ENCODE results near the gene NRDE2.
A peak's percentile ranks its signal among the peaks of the same experiment; 100 is the strongest.

The NRDE2 gene

GRCh38 chr14:90297876-90298629, 33.7 kb downstream of the NRDE2 start:
- no peaks in the 10 kb centered on the region for H3K27me3 Mint-ChIP-seq
- no peak overlapping the region for H3K4me3 Mint-ChIP-seq
- H3K9me3 Mint-ChIP-seq, result no peaks in the 10 kb centered on the region
- H3K4me1 Mint-ChIP-seq (ENCODE audit: low read depth), result peaks cover 8% of the 10 kb centered on the region
- H3K36me3 Mint-ChIP-seq (ENCODE audit: low read depth), result peaks cover 87% of the 10 kb centered on the region
- no peak overlapping the region for H3K27ac Mint-ChIP-seq
- DNase-seq, result no peak

- H3K4me3 Mint-ChIP-seq, result no peak overlapping the region
- H3K9me3 Mint-ChIP-seq, result no peaks in the 10 kb centered on the region
- no peak overlapping the region for H3K27ac Mint-ChIP-seq
- no peaks in the 10 kb centered on the region for H3K27me3 Mint-ChIP-seq
- no peak for DNase-seq
- H3K4me1 Mint-ChIP-seq (ENCODE audit: low read depth), result peaks cover 8% of the 10 kb centered on the region
- H3K36me3 Mint-ChIP-seq (ENCODE audit: low read depth), result peaks cover 87% of the 10 kb centered on the region
Observed at GRCh38 chr14:90296641-90297040, 35.1 kb downstream of the NRDE2 start.

- Mint-ChIP-seq H3K9me3 (no peaks in the 10 kb centered on the region), H3K4me3 (no peak overlapping the region), H3K27ac (no peak overlapping the region), H3K4me1 (ENCODE audit: low read depth) (peaks cover 4% of the 10 kb centered on the region), H3K36me3 (ENCODE audit: low read depth) (peaks cover 85% of the 10 kb centered on the region), H3K27me3 (no peaks in the 10 kb centered on the region)
- DNase-seq, result no peak
Observed at GRCh38 chr14:90295870-90296516, 35.7 kb downstream of the NRDE2 start.

GRCh38 chr14:90294872-90295271, 36.9 kb downstream of the NRDE2 start:
- Mint-ChIP-seq H3K4me3 (no peak overlapping the region), H3K9me3 (no peaks in the 10 kb centered on the region), H3K36me3 (ENCODE audit: low read depth) (peaks cover 87% of the 10 kb centered on the region), H3K27me3 (no peaks in the 10 kb centered on the region), H3K27ac (no peak overlapping the region), H3K4me1 (ENCODE audit: low read depth) (no peaks in the 10 kb centered on the region)
- no peak for DNase-seq

GRCh38 chr14:90293766-90294730, 37.7 kb downstream of the NRDE2 start:
- Mint-ChIP-seq H3K9me3 (no peaks in the 10 kb centered on the region), H3K27ac (no peak overlapping the region), H3K4me1 (ENCODE audit: low read depth) (no peaks in the 10 kb centered on the region), H3K27me3 (no peaks in the 10 kb centered on the region), H3K36me3 (ENCODE audit: low read depth) (peaks cover 88% of the 10 kb centered on the region), H3K4me3 (no peak overlapping the region)
- no peak for DNase-seq

- DNase-seq, result no peak
- Mint-ChIP-seq H3K4me1 (ENCODE audit: low read depth) (no peaks in the 10 kb centered on the region), H3K36me3 (ENCODE audit: low read depth) (peaks cover 87% of the 10 kb centered on the region), H3K9me3 (no peaks in the 10 kb centered on the region), H3K4me3 (no peak overlapping the region), H3K27me3 (no peaks in the 10 kb centered on the region), H3K27ac (peak overlapping the region; percentile 12)
Observed at GRCh38 chr14:90291699-90292098, 40.0 kb downstream of the NRDE2 start.

- H3K27me3 Mint-ChIP-seq, result no peaks in the 10 kb centered on the region
- no peak for DNase-seq
- H3K4me1 Mint-ChIP-seq (ENCODE audit: low read depth), result no peaks in the 10 kb centered on the region
- H3K9me3 Mint-ChIP-seq, result no peaks in the 10 kb centered on the region
- H3K27ac Mint-ChIP-seq, result no peak overlapping the region
- peaks cover 88% of the 10 kb centered on the region for H3K36me3 Mint-ChIP-seq (ENCODE audit: low read depth)
- no peak overlapping the region for H3K4me3 Mint-ChIP-seq
Observed at GRCh38 chr14:90290337-90291011, 41.3 kb downstream of the NRDE2 start.

- Mint-ChIP-seq H3K4me3 (no peak overlapping the region), H3K9me3 (no peaks in the 10 kb centered on the region), H3K27ac (no peak overlapping the region), H3K36me3 (ENCODE audit: low read depth) (peaks cover 80% of the 10 kb centered on the region), H3K4me1 (ENCODE audit: low read depth) (no peaks in the 10 kb centered on the region), H3K27me3 (no peaks in the 10 kb centered on the region)
- no peak for DNase-seq
Observed at GRCh38 chr14:90288651-90289355, 42.9 kb downstream of the NRDE2 start.

GRCh38 chr14:90287791-90288190, 44.0 kb downstream of the NRDE2 start:
- no peak overlapping the region for H3K4me3 Mint-ChIP-seq
- no peaks in the 10 kb centered on the region for H3K27me3 Mint-ChIP-seq
- H3K4me1 Mint-ChIP-seq (ENCODE audit: low read depth), result no peaks in the 10 kb centered on the region
- H3K27ac Mint-ChIP-seq, result no peak overlapping the region
- H3K36me3 Mint-ChIP-seq (ENCODE audit: low read depth), result peaks cover 84% of the 10 kb centered on the region
- H3K9me3 Mint-ChIP-seq, result no peaks in the 10 kb centered on the region
- no peak for DNase-seq

- Mint-ChIP-seq H3K4me3 (no peak overlapping the region), H3K27ac (peak overlapping the region; percentile 33), H3K27me3 (no peaks in the 10 kb centered on the region), H3K9me3 (no peaks in the 10 kb centered on the region), H3K36me3 (ENCODE audit: low read depth) (peaks cover 88% of the 10 kb centered on the region), H3K4me1 (ENCODE audit: low read depth) (peaks cover 1% of the 10 kb centered on the region)
- no peak for DNase-seq
Observed at GRCh38 chr14:90281756-90282155, 50.0 kb downstream of the NRDE2 start.

- Mint-ChIP-seq H3K36me3 (ENCODE audit: low read depth) (peaks cover 89% of the 10 kb centered on the region), H3K27me3 (no peaks in the 10 kb centered on the region), H3K4me1 (ENCODE audit: low read depth) (peaks cover 6% of the 10 kb centered on the region), H3K9me3 (no peaks in the 10 kb centered on the region), H3K4me3 (no peak overlapping the region), H3K27ac (peak overlapping the region; percentile 26)
- no peak for DNase-seq
Observed at GRCh38 chr14:90281261-90281660, 50.5 kb downstream of the NRDE2 start.

GRCh38 chr14:90280096-90280495, 51.6 kb downstream of the NRDE2 start:
- DNase-seq, result no peak
- no peak overlapping the region for H3K4me3 Mint-ChIP-seq
- H3K27ac Mint-ChIP-seq, result no peak overlapping the region
- H3K36me3 Mint-ChIP-seq (ENCODE audit: low read depth), result peaks cover 91% of the 10 kb centered on the region
- H3K27me3 Mint-ChIP-seq, result no peaks in the 10 kb centered on the region
- no peaks in the 10 kb centered on the region for H3K9me3 Mint-ChIP-seq
- peaks cover 15% of the 10 kb centered on the region for H3K4me1 Mint-ChIP-seq (ENCODE audit: low read depth)

- DNase-seq, result no peak
- H3K9me3 Mint-ChIP-seq, result no peaks in the 10 kb centered on the region
- no peaks in the 10 kb centered on the region for H3K27me3 Mint-ChIP-seq
- peaks cover 24% of the 10 kb centered on the region for H3K4me1 Mint-ChIP-seq (ENCODE audit: low read depth)
- peak overlapping the region; percentile 79 for H3K27ac Mint-ChIP-seq
- H3K36me3 Mint-ChIP-seq (ENCODE audit: low read depth), result peaks cover 97% of the 10 kb centered on the region
- no peak overlapping the region for H3K4me3 Mint-ChIP-seq
Observed at GRCh38 chr14:90278199-90279175, 53.3 kb downstream of the NRDE2 start.

All from activated T-cell treated with anti-CD3 and anti-CD28 coated beads, Interleukin-2, amount 50 U/mL, for 24 hours (primary cell).